GDM1 (cell line): ENCODE data around the gene PCK1.

ENCODE experiments used
- DNase-seq: peaks from one replicate; lab custom pipeline; 2025; lab: John Stamatoyannopoulos, UW

Gene PCK1

DNA sequence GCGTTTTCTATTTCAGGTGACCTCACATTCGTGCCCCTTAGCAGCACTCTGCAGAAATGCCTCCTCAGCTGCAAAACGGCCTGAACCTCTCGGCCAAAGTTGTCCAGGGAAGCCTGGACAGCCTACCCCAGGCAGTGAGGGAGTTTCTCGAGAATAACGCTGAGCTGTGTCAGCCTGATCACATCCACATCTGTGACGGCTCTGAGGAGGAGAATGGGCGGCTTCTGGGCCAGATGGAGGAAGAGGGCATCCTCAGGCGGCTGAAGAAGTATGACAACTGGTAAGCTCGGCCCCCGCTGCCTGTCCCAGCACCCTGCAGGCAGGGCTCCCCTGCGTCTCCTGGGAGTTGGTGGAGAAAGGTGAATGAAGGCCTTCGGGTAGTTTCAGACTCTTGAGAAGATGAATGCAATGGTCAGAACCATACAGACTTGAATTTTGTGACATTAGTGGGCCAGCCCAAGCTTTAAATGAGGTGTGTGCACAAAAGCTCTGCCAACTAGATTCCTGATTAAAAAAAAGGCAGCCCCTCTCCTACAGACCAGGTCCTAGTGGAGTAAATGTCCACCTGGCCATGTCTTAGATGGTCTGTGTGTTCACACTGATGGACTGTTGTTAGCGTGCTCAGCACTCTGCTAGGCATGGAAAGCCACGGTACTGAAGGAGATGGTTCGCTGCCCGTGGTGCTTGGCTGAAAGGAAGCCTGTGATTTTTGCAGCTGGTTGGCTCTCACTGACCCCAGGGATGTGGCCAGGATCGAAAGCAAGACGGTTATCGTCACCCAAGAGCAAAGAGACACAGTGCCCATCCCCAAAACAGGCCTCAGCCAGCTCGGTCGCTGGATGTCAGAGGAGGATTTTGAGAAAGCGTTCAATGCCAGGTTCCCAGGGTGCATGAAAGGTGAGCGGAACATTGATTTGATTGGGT is 708 bp downstream of the PCK1 start:
- DNase-seq: no peak

- no peak for DNase-seq
Measured at GRCh38 chr20:57562541-57563465, 1.9 kb downstream of the PCK1 start.

GRCh38 chr20:57563522-57563921 is 2.6 kb downstream of the PCK1 start:
- no peak for DNase-seq

- DNase-seq: no peak
Measured at GRCh38 chr20:57564180-57564802, 3.4 kb downstream of the PCK1 start.

- no peak for DNase-seq
Measured at GRCh38 chr20:57564951-57565642, 4.2 kb downstream of the PCK1 start.

DNA sequence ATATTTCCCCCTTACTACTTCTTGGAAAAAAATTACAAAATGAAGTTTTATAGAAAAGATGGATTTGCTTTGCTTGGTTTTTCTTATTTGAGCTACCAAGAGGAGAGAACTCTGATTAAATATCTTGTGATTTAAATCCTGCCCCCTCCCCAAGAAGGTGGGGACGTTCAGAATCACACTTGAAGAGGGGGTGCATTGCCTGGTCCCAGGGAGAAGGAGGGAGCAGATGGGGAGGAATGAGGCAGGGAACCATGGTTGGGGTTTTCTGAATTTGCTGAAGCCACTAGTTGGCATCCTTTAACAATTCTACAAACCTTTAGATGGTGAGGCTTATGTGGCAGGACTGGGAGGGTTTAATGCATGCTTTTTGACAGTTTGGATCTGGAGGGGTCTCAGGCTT is 5.5 kb downstream of the PCK1 start:
- no peak for DNase-seq

GRCh38 chr20:57566803-57567459 is 6.0 kb downstream of the PCK1 start:
- DNase-seq: no peak

- DNase-seq: no peak
Measured at GRCh38 chr20:57567471-57568079, 6.7 kb downstream of the PCK1 start.

GRCh38 chr20:57568088-57568896 is 7.4 kb downstream of the PCK1 start:
- no peak for DNase-seq

- DNase-seq: no peak
Measured at GRCh38 chr20:57568960-57569359, 8.1 kb downstream of the PCK1 start.

DNA sequence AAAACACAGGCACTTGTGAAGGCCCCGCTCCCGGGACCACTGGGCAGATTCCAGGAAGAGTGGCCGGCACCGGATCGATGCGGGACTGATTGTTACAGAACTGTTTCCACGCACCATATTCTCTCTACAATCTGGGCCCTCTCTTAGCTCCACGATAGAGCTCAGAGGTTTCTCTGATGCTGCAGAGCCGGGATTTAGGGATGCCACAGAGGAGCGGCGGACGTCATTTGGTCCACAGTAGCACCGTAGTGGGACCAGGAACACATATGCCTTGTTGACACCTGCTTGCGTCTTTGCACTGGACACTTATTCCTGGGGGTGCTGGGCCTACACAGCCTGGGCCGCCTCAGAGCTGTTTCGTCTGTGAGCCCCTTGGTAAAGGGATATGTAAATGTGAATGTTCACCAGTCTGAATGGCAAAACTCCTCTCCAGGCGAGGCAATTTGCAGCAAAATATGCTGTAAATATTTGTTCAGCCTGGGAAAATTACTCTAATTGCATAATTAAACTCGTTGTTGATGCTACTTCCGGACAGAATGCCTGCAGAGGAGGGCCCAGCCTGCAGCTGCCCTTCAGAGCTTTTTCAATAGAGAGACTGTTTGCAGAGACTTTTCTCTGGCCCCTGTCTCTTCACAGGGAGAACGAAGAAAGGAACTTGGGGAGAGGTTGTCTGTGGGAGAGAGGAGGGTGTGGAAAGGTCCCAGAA is 9.4 kb downstream of the PCK1 start:
- no peak for DNase-seq

DNA sequence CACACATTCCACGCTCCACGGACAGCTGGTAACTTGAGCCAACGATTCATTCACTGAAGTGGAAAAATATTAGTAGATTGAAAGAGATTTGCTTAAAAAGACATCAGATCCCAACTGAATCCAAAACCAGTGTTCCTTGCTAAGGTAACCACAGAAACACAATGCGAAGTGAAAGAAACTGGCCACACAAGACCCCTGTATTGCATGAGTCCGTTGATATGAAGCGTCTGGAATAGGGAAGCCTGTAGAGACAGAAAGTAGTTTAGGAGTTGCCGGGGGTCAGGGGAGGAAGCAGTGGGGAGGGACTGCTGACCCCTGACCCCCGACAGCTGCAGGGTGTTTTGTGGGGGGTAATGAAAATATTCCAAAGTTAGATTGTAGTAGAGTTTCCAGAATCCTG is 10.0 kb downstream of the PCK1 start:
- DNase-seq: no peak

DNA sequence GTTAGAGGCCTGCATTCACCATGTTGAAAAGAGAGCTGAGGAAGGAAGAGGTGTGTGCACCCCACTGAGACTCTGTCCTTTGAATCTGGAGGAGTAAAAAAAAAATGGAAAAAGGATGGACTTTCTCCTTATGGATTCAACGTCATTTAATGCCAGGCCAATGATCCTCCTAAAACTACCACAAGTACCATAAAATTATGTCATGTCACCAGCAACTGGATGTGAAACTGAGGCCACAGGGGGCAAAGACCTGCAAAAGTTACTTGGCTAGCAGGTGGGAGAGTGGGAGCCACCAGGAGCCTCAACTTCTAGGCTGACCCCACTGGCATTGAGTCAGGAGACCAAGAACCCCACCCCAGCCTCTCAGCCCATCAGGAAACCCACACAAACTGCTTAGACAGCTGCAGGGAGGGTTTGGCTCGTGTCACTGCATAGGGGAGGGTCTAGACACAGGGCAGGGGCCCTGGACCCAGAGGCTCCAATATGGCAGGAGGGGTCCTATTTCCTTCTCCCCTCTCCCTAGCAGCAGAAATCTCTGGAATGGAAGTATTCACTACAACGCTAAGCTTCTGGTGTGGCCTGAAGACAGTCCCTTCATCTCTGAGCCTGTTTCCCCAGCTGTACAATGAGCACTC is 11.0 kb downstream of the PCK1 start:
- no peak for DNase-seq

- DNase-seq: no peak
Measured at GRCh38 chr20:57573242-57573641, 12.3 kb downstream of the PCK1 start.

- DNase-seq: no peak
Measured at GRCh38 chr20:57573894-57574293, 13.0 kb downstream of the PCK1 start.

GRCh38 chr20:57574954-57575353 is 14.0 kb downstream of the PCK1 start:
- DNase-seq: no peak

GRCh38 chr20:57576002-57576401 is 15.1 kb downstream of the PCK1 start:
- no peak for DNase-seq

DNA sequence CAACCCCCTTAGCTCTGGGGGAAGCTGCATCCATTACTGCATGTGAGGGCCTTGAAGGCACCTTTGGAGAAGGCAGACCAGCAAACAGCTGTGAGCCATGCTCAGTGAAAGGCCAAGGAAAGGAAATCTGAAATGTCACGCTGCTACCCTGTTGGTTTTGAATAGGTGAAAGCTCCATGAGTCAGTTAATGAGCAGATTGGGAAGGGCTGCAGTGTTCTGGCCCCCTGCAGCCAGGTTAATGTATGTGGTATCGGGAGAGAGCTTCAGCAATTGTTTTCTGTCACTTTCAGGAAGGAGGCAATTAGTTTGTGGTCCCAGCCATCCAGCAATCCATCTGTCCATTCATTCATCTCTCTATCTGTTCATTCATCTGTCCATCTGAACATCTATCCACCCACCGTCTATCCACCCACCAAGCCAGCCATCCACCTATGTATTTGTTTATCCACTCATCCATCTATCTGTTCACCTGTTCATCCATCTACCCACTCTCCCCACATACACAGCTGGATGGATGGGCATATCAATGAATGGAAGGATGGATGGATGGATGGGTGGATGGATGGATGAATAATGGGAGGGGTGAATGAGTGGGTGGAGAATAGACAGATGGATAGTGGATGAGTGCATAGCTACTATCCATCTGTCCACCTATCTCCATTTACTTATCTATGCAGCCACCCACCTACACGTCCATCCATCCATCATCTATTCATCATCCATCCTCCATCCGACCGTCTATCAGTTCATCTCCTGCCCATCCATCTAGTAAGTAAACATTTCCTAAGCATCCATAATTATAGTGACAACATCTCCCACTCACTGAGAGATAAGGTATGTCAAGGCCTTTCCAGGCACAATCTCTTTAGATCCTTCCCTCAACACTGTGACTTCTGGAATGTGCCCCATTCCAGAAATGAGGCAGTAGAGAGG is 16.0 kb downstream of the PCK1 start:
- DNase-seq: no peak
